Bronchial epithelial cell (primary cell): ENCODE results near the gene GPS1. TPM values are rescaled to one million over a fixed set of nuclear protein-coding genes. Genes with fewer than 3 reads are reported as not detected.

ENCODE experiments used
- DNase-seq: peaks from one replicate; pipeline ENCODE4 v3.0.0-alpha.2; 2010; ENCODE audit warnings: low read depth
- FAIRE-seq: peaks from 2 replicates; lab custom pipeline; 2011; peaks lifted over from hg19 to GRCh38; lab: Jason Lieb, UNC
- H3K27me3 ChIP-seq: 2 replicates; pipeline ENCODE4 v1.5.1; 2011; ENCODE audit warnings: low read length; ENCODE audit not compliant: control insufficient read depth, insufficient read depth
- H3K36me3 ChIP-seq: 2 replicates; pipeline ENCODE4 v1.5.1; 2011; ENCODE audit warnings: low read length; ENCODE audit not compliant: control insufficient read depth, insufficient read depth
- H3K4me3 ChIP-seq: 2 replicates; pipeline ENCODE4 v1.5.1; 2011; ENCODE audit warnings: mild to moderate bottlenecking, low read depth, low read length, control low read depth
- total RNA-seq: library from RNA; depleted of rRNA; stranded (reverse); fragments of >200 nt; gene quantifications from 2 replicates; pipeline ENCODE4 v1.2.1, GENCODE V29; 2014
- TF ChIP-seq, protein P1 (sequence below): IDR thresholded peaks from 2 replicates; pipeline ENCODE4 v1.5.1; 2011; ENCODE audit warnings: mild to moderate bottlenecking, moderate library complexity, low read length, control low read depth, inconsistent platforms; ENCODE audit not compliant: insufficient read depth, severe bottlenecking

GPS1 gene
- total RNA-seq, 1 donor from 2014 or later: 117 TPM

DNA sequence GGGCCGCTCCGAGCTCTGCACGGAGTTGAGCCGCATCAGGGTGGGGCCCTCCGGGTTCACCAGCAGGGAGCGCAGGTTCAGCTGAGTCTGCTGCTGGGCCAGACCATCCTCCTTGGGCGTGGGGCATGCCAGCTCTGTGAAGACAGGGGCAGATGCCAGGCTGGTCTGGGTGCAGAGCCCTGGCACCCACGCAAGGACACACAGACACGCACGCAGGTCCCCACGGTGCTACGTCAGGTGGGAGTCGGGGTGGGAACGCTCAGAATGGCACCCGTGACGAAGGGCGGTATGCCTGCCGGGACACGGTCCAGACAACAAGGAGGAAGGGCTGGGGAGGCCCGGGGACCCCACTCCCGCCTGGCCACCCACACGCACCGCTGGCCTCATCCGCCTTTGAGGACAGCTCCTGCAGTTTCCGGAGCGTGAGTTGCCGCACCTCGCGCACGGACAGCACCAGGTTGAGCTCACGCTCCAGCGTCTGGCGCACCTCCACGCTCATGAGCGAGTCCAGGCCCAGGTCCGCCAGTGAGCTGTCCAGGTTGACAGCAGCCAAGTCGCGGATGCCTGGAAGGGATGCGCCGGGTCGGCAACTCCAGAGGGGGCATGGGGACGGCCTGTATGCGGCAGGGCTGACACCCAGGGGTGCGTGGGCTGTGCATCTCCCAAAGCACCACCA lies 29.2 kb downstream of the GPS1 start:
- H3K36me3 ChIP-seq: peaks cover 62% of the 10 kb centered on the region
- H3K4me3 ChIP-seq: no peak overlapping the region
- FAIRE-seq (no peak), DNase-seq (no peak)
- TF ChIP-seq, protein P1, sequence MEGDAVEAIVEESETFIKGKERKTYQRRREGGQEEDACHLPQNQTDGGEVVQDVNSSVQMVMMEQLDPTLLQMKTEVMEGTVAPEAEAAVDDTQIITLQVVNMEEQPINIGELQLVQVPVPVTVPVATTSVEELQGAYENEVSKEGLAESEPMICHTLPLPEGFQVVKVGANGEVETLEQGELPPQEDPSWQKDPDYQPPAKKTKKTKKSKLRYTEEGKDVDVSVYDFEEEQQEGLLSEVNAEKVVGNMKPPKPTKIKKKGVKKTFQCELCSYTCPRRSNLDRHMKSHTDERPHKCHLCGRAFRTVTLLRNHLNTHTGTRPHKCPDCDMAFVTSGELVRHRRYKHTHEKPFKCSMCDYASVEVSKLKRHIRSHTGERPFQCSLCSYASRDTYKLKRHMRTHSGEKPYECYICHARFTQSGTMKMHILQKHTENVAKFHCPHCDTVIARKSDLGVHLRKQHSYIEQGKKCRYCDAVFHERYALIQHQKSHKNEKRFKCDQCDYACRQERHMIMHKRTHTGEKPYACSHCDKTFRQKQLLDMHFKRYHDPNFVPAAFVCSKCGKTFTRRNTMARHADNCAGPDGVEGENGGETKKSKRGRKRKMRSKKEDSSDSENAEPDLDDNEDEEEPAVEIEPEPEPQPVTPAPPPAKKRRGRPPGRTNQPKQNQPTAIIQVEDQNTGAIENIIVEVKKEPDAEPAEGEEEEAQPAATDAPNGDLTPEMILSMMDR: no peak
- no peaks in the 10 kb centered on the region for H3K27me3 ChIP-seq

DNA sequence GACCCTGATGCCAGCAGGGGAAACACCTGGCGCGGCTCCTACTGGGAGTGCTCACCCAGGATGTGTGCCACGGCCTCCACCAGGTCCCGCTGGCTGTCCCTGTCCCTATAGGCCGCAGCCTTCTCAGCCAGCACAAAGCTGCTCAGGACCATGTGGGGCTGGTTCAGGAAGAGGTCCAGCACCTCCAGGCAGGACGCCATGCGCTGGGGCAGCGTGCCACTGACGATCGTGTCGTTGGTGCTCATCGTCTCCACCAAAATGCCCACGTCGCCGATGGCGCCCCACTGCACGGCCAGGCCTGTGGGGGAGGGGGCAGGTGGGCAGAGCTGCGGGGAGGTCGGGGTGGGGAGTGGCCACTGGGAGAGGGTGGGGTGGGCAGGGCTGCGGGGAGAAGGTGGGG lies 29.8 kb downstream of the GPS1 start:
- TF ChIP-seq, protein P1: no peak
- FAIRE-seq (no peak), DNase-seq (no peak)
- peaks cover 67% of the 10 kb centered on the region for H3K36me3 ChIP-seq
- H3K27me3 ChIP-seq: no peaks in the 10 kb centered on the region
- no peak overlapping the region for H3K4me3 ChIP-seq

DNA sequence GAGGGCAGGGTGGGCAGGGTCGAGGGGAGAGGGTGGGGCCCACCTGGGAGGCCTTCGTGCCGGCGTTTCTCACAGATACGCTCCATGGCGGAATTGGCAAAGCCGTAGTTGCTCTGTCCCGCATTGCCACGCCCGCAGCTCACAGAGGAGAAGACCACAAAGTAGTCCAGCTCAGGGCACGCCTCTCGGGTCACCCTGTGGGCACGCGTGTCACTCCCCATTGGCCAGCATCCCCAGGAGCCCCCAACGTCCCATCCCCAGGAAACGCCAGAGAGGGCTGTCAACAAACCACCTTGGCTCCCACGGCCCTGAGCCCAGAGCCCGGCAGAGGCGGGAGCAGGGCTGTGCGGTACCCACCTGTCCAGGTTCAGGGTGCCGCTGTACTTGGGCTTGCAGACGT lies 30.3 kb downstream of the GPS1 start:
- DNase-seq (no peak), FAIRE-seq (no peak)
- TF ChIP-seq, protein P1: no peak
- Histone ChIP-seq H3K4me3 (no peak overlapping the region), H3K36me3 (peaks cover 71% of the 10 kb centered on the region), H3K27me3 (no peaks in the 10 kb centered on the region)

DNA sequence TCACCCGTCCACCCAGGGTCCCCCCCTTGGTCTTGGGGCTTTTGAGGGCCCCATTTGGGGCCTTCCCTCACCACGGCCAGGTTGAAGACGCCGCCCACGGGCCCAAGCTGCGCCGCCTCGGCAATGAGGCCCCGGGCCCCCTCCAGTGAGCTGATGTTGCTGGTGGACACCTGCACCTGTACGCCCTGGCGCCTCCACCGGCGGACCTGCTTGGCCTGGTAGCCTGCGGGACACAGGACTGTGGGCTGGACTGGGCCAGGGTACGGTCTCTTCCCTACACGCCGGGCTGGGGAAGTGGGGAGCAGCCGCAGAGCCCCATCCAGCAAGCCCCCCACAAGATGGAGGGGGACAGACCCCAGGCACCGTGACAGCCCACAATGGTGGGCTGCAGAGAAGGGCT lies 30.8 kb downstream of the GPS1 start:
- FAIRE-seq (no peak), DNase-seq (no peak)
- H3K36me3 ChIP-seq: peaks cover 75% of the 10 kb centered on the region
- H3K27me3 ChIP-seq: no peaks in the 10 kb centered on the region
- H3K4me3 ChIP-seq: no peak overlapping the region
- TF ChIP-seq, protein P1: no peak

DNA sequence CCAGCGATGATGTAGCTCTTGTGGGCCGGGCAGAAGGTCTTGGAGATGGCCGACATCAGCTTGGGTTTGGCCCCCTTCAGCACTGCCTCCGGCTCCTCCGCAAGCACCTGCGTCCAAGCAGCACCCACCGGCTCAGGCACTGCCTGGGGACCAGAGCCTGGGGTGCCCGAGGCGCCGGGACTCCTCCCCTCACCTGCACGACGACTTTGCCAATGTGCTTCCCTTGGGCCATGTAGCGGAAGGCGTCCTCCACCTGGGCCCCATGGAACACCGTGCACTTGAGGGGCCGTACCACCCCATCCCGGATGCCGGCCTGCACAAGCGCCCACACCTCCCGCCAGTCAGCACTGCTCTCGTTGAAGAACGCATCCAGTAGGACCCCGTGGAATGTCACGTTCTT lies 31.3 kb downstream of the GPS1 start:
- H3K4me3 ChIP-seq: no peak overlapping the region
- H3K36me3 ChIP-seq: peaks cover 78% of the 10 kb centered on the region
- DNase-seq: no peak
- no peaks in the 10 kb centered on the region for H3K27me3 ChIP-seq
- TF ChIP-seq, protein P1: no peak
- FAIRE-seq: no peak
